H1 (cell line): ENCODE data around the gene ZNF292. TPM values are rescaled to one million over a fixed set of nuclear protein-coding genes. Genes with fewer than 3 reads are reported as not detected.

Experiments
- ATF2 ChIP-seq: IDR thresholded peaks from 2 replicates; pipeline ENCODE4 v1.6.1; 2012; ENCODE audit warnings: low read length, inconsistent platforms
- polyA plus RNA-seq, 7 experiments: library from polyadenylated mRNA; depleted of rRNA in 3 of 7; stranded (reverse) in 5 of 7; unstranded in 2 of 7; fragments of >200 nt in 5 of 7; fragments of 200-250 nt in 2 of 7; gene quantifications; 1 replicate in 5 of 7; 2 replicates in 1 of 7; 4 replicates in 1 of 7; pipeline versions ENCODE4 v1.2.1 to v1.2.3, GENCODE V29; 2011 to 2013; ENCODE audit warnings: missing spikeins in 2 of 7, mixed read lengths in 2 of 7
- total RNA-seq: library from RNA; stranded (reverse); fragmentation: NEBNext Ultra II Directional; extraction: Animal tissue kit (Norgen Biotek cat#: 25700); gene quantifications from 2 replicates; pipeline ENCODE4 v1.2.1, GENCODE V29; 2021

ZNF292 gene
- total and polyA plus RNA-seq, 2 of the 8 experiments (the other 6 are each of a cell fraction or from before 2014, with no cell fraction given) = 6.8 to 44.2 TPM

- no peak for TF ChIP-seq ATF2
Observed at GRCh38 chr6:87209812-87210211, 54.4 kb downstream of the ZNF292 start (continued).
